H9 (cell line): Measurements from ENCODE around the gene INHBC. TPM values are rescaled to one million over a fixed set of nuclear protein-coding genes. Genes with fewer than 3 reads are reported as not detected.
"Not testable (repeated sequence)": the region's sequence is repeated elsewhere in the genome, so short reads cannot be mapped to it uniquely, and the experiment has no call there.

ENCODE experiments used
- DNase-seq: peaks from one replicate; pipeline ENCODE4 v3.0.0-alpha.2; 2017
- H2AFZ ChIP-seq: one replicate; pipeline ENCODE4 v1.6.1; 2013; ENCODE audit warnings: mild to moderate bottlenecking, low read length, control low read depth, moderate library complexity
- H2AK5ac ChIP-seq: 2 replicates; pipeline ENCODE4 v1.6.1; 2013; ENCODE audit warnings: low read length, control low read depth, mixed read lengths; ENCODE audit not compliant: insufficient read length
- H2BK120ac ChIP-seq: one replicate; pipeline ENCODE4 v1.6.1; 2013; ENCODE audit warnings: low read depth, mild to moderate bottlenecking, low read length, control low read depth, inconsistent platforms; ENCODE audit not compliant: poor library complexity, severe bottlenecking
- H2BK12ac ChIP-seq: 2 replicates; pipeline ENCODE4 v1.6.1; 2013; ENCODE audit warnings: low read length, control low read depth, mixed read lengths, low read depth; ENCODE audit not compliant: insufficient read length
- H2BK15ac ChIP-seq: 2 replicates; pipeline ENCODE4 v1.6.1; 2013; ENCODE audit warnings: low read depth, low read length, control low read depth
- H2BK20ac ChIP-seq: one replicate; pipeline ENCODE4 v1.6.1; 2013; ENCODE audit warnings: low read depth, mild to moderate bottlenecking, low read length, control low read depth, inconsistent platforms; ENCODE audit not compliant: poor library complexity, severe bottlenecking
- H2BK5ac ChIP-seq: 2 replicates; pipeline ENCODE4 v1.6.1; 2013; ENCODE audit warnings: low read length, control low read depth, mixed read lengths; ENCODE audit not compliant: insufficient read length
- H3K14ac ChIP-seq: 2 replicates; pipeline ENCODE4 v1.6.1; 2013; ENCODE audit warnings: low read length, control low read depth; ENCODE audit not compliant: insufficient read depth
- H3K18ac ChIP-seq: 2 replicates; pipeline ENCODE4 v1.6.1; 2013; ENCODE audit warnings: low read depth, mild to moderate bottlenecking, mixed read lengths, low read length, control low read depth; ENCODE audit not compliant: insufficient read length
- H3K23ac ChIP-seq: 2 replicates; pipeline ENCODE4 v1.6.1; 2013; ENCODE audit warnings: low read length, control low read depth, mixed read lengths, low read depth; ENCODE audit not compliant: insufficient read length
- H3K23me2 ChIP-seq: 2 replicates; pipeline ENCODE4 v1.6.1; 2013; ENCODE audit warnings: low read depth, mild to moderate bottlenecking, mixed read lengths, low read length, control low read depth; ENCODE audit not compliant: insufficient read length, poor library complexity, severe bottlenecking
- H3K27ac ChIP-seq: 2 replicates; pipeline ENCODE4 v1.5.1; 2013; ENCODE audit warnings: low read length, control low read depth, mixed read lengths, low read depth; ENCODE audit not compliant: insufficient read length
- H3K27me3 ChIP-seq: 2 replicates; pipeline ENCODE4 v1.6.1; 2013; ENCODE audit warnings: low read length, control low read depth, inconsistent platforms; ENCODE audit not compliant: insufficient read depth
- H3K4ac ChIP-seq: 2 replicates; pipeline ENCODE4 v1.6.1; 2013; ENCODE audit warnings: low read depth, mild to moderate bottlenecking, control low read depth, inconsistent platforms, low read length, moderate library complexity
- H3K4me1 ChIP-seq: 2 replicates; pipeline ENCODE4 v1.6.1; 2013; ENCODE audit warnings: low read length, control low read depth, inconsistent platforms; ENCODE audit not compliant: insufficient read depth
- H3K4me2 ChIP-seq: 2 replicates; pipeline ENCODE4 v1.6.1; 2013; ENCODE audit warnings: low read length, control low read depth, mixed read lengths; ENCODE audit not compliant: insufficient read length, insufficient read depth
- H3K56ac ChIP-seq: 2 replicates; pipeline ENCODE4 v1.6.1; 2013; ENCODE audit warnings: low read depth, mild to moderate bottlenecking, mixed read lengths, low read length, control low read depth; ENCODE audit not compliant: insufficient read length
- H3K79me1 ChIP-seq: 2 replicates; pipeline ENCODE4 v1.6.1; 2013; ENCODE audit warnings: low read depth, mild to moderate bottlenecking, moderate library complexity, low read length, control low read depth, inconsistent platforms; ENCODE audit not compliant: insufficient read depth, poor library complexity, severe bottlenecking
- H3K79me2 ChIP-seq: 2 replicates; pipeline ENCODE4 v1.6.1; 2013; ENCODE audit warnings: low read length, control low read depth, inconsistent platforms; ENCODE audit not compliant: insufficient read depth
- H3K9ac ChIP-seq: 2 replicates; pipeline ENCODE4 v1.6.1; 2013; ENCODE audit warnings: low read length, control low read depth, mixed read lengths; ENCODE audit not compliant: insufficient read length; ENCODE audit errors: extremely low read depth
- H3K9me3 ChIP-seq: one replicate; pipeline ENCODE4 v1.6.1; 2013; ENCODE audit warnings: low read depth, low read length, inconsistent platforms; ENCODE audit not compliant: control insufficient read depth
- H3T11ph ChIP-seq: one replicate; pipeline ENCODE4 v1.6.1; 2013; ENCODE audit warnings: mild to moderate bottlenecking, low read length, control low read depth, inconsistent platforms
- H4K20me1 ChIP-seq: one replicate; pipeline ENCODE4 v1.6.1; 2013; ENCODE audit not compliant: control insufficient read depth, insufficient read length, insufficient read depth
- H4K5ac ChIP-seq: 2 replicates; pipeline ENCODE4 v1.6.1; 2013; ENCODE audit warnings: low read depth, mild to moderate bottlenecking, mixed read lengths, low read length, control low read depth; ENCODE audit not compliant: insufficient read length
- H4K8ac ChIP-seq: replicated peaks from 2 replicates; pipeline ENCODE4 v1.6.1; 2013; ENCODE audit warnings: low read length, control low read depth, mixed read lengths, low read depth; ENCODE audit not compliant: insufficient read length
- H4K91ac ChIP-seq: 2 replicates; pipeline ENCODE4 v1.6.1; 2013; ENCODE audit warnings: low read depth, mild to moderate bottlenecking, moderate library complexity, mixed read lengths, low read length, control low read depth; ENCODE audit not compliant: insufficient read length
- H3K27ac Mint-ChIP-seq, 3 experiments: 2 replicates in 2 of 3; 3 replicates in 1 of 3; pipeline ENCODE4 v1.8.0; 2020 to 2021; ENCODE audit warnings: mixed read lengths in 3 of 3, mild to moderate bottlenecking in 1 of 3, moderate library complexity in 1 of 3
- H3K27me3 Mint-ChIP-seq: 2 replicates; pipeline ENCODE4 v1.8.0; 2021; ENCODE audit warnings: low read depth, mild to moderate bottlenecking, moderate library complexity, mixed read lengths
- H3K36me3 Mint-ChIP-seq, 3 experiments: 2 replicates in 2 of 3; 3 replicates in 1 of 3; pipeline ENCODE4 v1.8.0; 2020 to 2021; ENCODE audit warnings: low read depth in 3 of 3, mixed read lengths in 3 of 3; ENCODE audit not compliant: insufficient read depth in 1 of 3
- H3K4me1 Mint-ChIP-seq, 2 experiments: 2 replicates each; pipeline ENCODE4 v1.8.0; 2020; ENCODE audit warnings: mixed read lengths in 2 of 2
- H3K4me3 Mint-ChIP-seq, 2 experiments: 2 replicates in 1 of 2; 3 replicates in 1 of 2; pipeline ENCODE4 v1.8.0; 2020 to 2021; ENCODE audit warnings: mild to moderate bottlenecking in 2 of 2, mixed read lengths in 2 of 2, moderate library complexity in 1 of 2
- H3K9me3 Mint-ChIP-seq, 2 experiments: 2 replicates in 1 of 2; 3 replicates in 1 of 2; pipeline ENCODE4 v1.8.0; 2020; ENCODE audit warnings: mild to moderate bottlenecking in 2 of 2, mixed read lengths in 2 of 2, moderate library complexity in 1 of 2
- CTCF ChIP-seq: fragments of 200-600 bp; sonication (generic); conservative IDR thresholded peaks from 3 replicates; pipeline ENCODE4 v1.8.0; 2021; ENCODE audit warnings: antibody characterized with exemption, mild to moderate bottlenecking
- WGBS: extraction: QIAGEN DNeasy Blood & Tissue Kit; methylation state at CpG from one replicate; pipeline ENCODE4 v1.1.7; 2013; ENCODE audit warnings: missing lambda C conversion rate, low lambda C conversion rate, mixed read lengths; ENCODE audit not compliant: insufficient read length; ENCODE audit errors: extremely low coverage; 5-methylcytosine and 5-hydroxymethylcytosine counted together
- total RNA-seq: library from RNA; stranded (reverse); gene quantifications from 2 replicates; pipeline ENCODE4 v1.2.1, GENCODE V29; 2021

The INHBC gene
- total RNA-seq, 1 experiment from 2014 or later = not detected

- no peaks in the 10 kb centered on the region for H3K27me3 ChIP-seq
- H3K27ac Mint-ChIP-seq = no peak overlapping the region
- no peaks in the 10 kb centered on the region for H3K79me1 ChIP-seq
- no peak overlapping the region for H2AK5ac ChIP-seq
- H4K20me1 ChIP-seq = no peaks in the 10 kb centered on the region
- H3K36me3 Mint-ChIP-seq = peaks cover 2 to 8% (median 4%) of the 10 kb centered on the region in 3 experiments; a peak in 4 of 7 replicates
- no peak overlapping the region for H4K8ac ChIP-seq
- no peak overlapping the region for H3K4me2 ChIP-seq
- H2BK15ac ChIP-seq = no peak overlapping the region
- peaks cover 0 to 5% of the 10 kb centered on the region in 2 experiments; a peak in 2 of 4 replicates for H3K4me1 Mint-ChIP-seq
- H3K9ac ChIP-seq = no peak overlapping the region
- no peaks in the 10 kb centered on the region for H3K79me2 ChIP-seq
- H3K23ac ChIP-seq = no peak overlapping the region
- H3K14ac ChIP-seq = no peak overlapping the region
- no peak overlapping the region for H2AFZ ChIP-seq
- no peak overlapping the region for H3T11ph ChIP-seq
- no peak overlapping the region for H4K5ac ChIP-seq
- no peaks in the 10 kb centered on the region for H3K4me1 ChIP-seq
- no peak overlapping the region for H3K4ac ChIP-seq
- no CpG with 5 or more reads among the region's 4 CpGs for WGBS
- peaks cover 4% of the 10 kb centered on the region; the same call in 1 of the 2 replicates for H3K27me3 Mint-ChIP-seq
- no peak overlapping the region for H3K18ac ChIP-seq
- H4K91ac ChIP-seq = no peak overlapping the region
- H3K9me3 ChIP-seq = no peaks in the 10 kb centered on the region
- no peak overlapping the region for H2BK20ac ChIP-seq
- no peak for DNase-seq
- no peak overlapping the region for H3K4me3 Mint-ChIP-seq
- no peak overlapping the region for H3K56ac ChIP-seq
- peaks cover 9 to 13% of the 10 kb centered on the region in 2 experiments for H3K9me3 Mint-ChIP-seq
- no peak for TF ChIP-seq CTCF
- H2BK5ac ChIP-seq = no peak overlapping the region
- H3K27ac ChIP-seq = no peak overlapping the region
- no peak overlapping the region for H2BK12ac ChIP-seq
- no peak overlapping the region for H2BK120ac ChIP-seq
- H3K23me2 ChIP-seq = no peaks in the 10 kb centered on the region
Measured at GRCh38 chr12:57439762-57440266, 5.2 kb downstream of the INHBC start.

GRCh38 chr12:57441393-57441792 is 6.8 kb downstream of the INHBC start:
- H2AFZ ChIP-seq, H3K9ac ChIP-seq, H3K36me3 Mint-ChIP-seq, H3K56ac ChIP-seq, H3T11ph ChIP-seq, H4K20me1 ChIP-seq, H2BK20ac ChIP-seq, H4K8ac ChIP-seq, H4K91ac ChIP-seq, H3K18ac ChIP-seq, H3K79me2 ChIP-seq, H3K4me2 ChIP-seq, DNase-seq, H2BK15ac ChIP-seq, H3K23me2 ChIP-seq, H3K27me3 Mint-ChIP-seq, H2BK120ac ChIP-seq, H3K14ac ChIP-seq, H3K27me3 ChIP-seq, H3K23ac ChIP-seq, H3K4me3 Mint-ChIP-seq, H3K4ac ChIP-seq, H3K79me1 ChIP-seq, H2BK5ac ChIP-seq, H2BK12ac ChIP-seq, H3K27ac ChIP-seq, H3K27ac Mint-ChIP-seq, H3K4me1 ChIP-seq, H4K5ac ChIP-seq, H3K4me1 Mint-ChIP-seq, H3K9me3 ChIP-seq, H2AK5ac ChIP-seq: not testable (repeated sequence)
- no CpG with 5 or more reads among the region's 2 CpGs for WGBS
- H3K9me3 Mint-ChIP-seq = peaks cover 9 to 13% of the 10 kb centered on the region in 2 experiments
